Progenitor cell of endocrine pancreas (in vitro differentiated cells): Measurements from ENCODE around the gene SCD. TPM values are rescaled to one million over a fixed set of nuclear protein-coding genes. Genes with fewer than 3 reads are reported as not detected.

ENCODE experiments used
- DNase-seq: peaks from one replicate; pipeline ENCODE4 v3.0.0; 2021; ENCODE audit warnings: low spot score; ENCODE audit not compliant: unreplicated experiment
- H3K27ac Mint-ChIP-seq: 2 replicates; pipeline ENCODE4 v1.8.0; 2021; ENCODE audit warnings: mild to moderate bottlenecking, moderate library complexity, mixed read lengths
- H3K27me3 Mint-ChIP-seq: 2 replicates; pipeline ENCODE4 v1.8.0; 2021; ENCODE audit warnings: mixed read lengths
- H3K36me3 Mint-ChIP-seq: 2 replicates; pipeline ENCODE4 v1.8.0; 2022; ENCODE audit warnings: mixed read lengths; ENCODE audit not compliant: insufficient read depth
- H3K4me1 Mint-ChIP-seq: 2 replicates; pipeline ENCODE4 v1.8.0; 2021; ENCODE audit warnings: low read depth, mixed read lengths
- H3K4me3 Mint-ChIP-seq: 2 replicates; pipeline ENCODE4 v1.8.0; 2021; ENCODE audit warnings: low read depth, mild to moderate bottlenecking, moderate library complexity, mixed read lengths
- H3K9me3 Mint-ChIP-seq: 2 replicates; pipeline ENCODE4 v1.8.0; 2021; ENCODE audit warnings: low read depth, mixed read lengths
- total RNA-seq: library from RNA; stranded (reverse); gene quantifications from 2 replicates; pipeline ENCODE4 v1.2.1, GENCODE V29; 2021
- TF ChIP-seq, protein P1 (sequence below): fragments of 200-600 bp; sonication (generic); IDR thresholded peaks from one replicate; pipeline ENCODE4 v1.5.0; 2021; ENCODE audit warnings: antibody characterized with exemption, mild to moderate bottlenecking; ENCODE audit not compliant: unreplicated experiment

SCD gene
- total RNA-seq, 1 donor from 2014 or later, result 281 TPM

DNA sequence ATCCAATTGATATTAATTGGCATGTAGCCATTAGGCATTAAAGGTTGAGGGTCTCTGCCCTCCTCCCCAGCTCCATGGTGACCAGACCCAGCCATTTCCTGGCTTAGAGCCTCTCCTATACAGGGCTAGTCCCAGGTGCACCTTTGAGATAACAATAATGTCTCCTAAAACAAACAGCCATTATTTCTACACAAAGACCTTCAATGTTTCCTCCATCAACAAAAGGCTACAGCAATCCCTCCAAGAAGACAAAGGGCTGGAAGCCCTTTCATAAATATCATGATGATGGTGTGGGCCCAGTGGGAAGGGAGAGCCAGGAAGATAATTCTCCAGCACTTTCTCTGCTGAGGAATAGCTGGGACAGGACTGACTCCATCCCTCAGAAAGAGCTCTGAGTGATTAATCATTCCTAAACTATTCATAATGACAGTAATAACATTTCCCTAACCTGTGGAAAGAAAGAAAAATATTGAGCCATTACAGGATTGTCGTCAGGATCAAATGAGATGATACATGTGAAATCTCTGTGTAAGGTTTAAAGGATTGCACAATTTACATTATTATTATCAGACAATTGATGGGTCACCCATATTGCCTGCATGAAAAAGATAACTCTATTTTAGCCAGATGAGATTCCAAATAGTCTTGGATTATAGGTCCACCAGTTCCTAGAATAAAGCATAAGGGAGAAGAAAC is 27.2 kb upstream of the SCD start:
- H3K27me3 Mint-ChIP-seq, result peaks cover 31% of the 10 kb centered on the region
- TF ChIP-seq, protein P1, sequence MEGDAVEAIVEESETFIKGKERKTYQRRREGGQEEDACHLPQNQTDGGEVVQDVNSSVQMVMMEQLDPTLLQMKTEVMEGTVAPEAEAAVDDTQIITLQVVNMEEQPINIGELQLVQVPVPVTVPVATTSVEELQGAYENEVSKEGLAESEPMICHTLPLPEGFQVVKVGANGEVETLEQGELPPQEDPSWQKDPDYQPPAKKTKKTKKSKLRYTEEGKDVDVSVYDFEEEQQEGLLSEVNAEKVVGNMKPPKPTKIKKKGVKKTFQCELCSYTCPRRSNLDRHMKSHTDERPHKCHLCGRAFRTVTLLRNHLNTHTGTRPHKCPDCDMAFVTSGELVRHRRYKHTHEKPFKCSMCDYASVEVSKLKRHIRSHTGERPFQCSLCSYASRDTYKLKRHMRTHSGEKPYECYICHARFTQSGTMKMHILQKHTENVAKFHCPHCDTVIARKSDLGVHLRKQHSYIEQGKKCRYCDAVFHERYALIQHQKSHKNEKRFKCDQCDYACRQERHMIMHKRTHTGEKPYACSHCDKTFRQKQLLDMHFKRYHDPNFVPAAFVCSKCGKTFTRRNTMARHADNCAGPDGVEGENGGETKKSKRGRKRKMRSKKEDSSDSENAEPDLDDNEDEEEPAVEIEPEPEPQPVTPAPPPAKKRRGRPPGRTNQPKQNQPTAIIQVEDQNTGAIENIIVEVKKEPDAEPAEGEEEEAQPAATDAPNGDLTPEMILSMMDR, result no peak
- no peaks in the 10 kb centered on the region for H3K36me3 Mint-ChIP-seq
- H3K27ac Mint-ChIP-seq, result no peak overlapping the region
- DNase-seq, result no peak
- H3K4me3 Mint-ChIP-seq, result no peak overlapping the region
- H3K9me3 Mint-ChIP-seq, result no peaks in the 10 kb centered on the region
- H3K4me1 Mint-ChIP-seq, result peaks cover 4% of the 10 kb centered on the region

DNA sequence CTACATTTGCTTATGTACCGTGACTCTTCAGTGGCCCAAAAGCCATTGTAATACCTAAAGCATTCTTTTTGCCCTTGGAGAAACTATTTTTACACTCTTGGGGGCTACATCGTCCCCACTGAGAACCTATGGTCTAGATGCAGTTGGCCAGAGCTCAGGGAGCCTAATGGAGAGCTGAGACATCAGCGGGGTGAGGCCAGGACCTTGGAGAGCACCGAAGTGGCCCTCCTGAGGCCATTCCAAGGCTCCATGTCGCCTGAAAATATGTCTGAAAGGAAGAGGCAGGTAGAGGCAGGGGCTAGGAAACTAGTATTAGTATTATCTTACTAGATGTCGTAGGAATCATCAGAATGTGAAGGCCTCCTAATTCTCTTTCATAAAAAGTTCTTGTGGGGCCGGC is 21.9 kb upstream of the SCD start:
- DNase-seq, result peak; percentile 38
- H3K27me3 Mint-ChIP-seq, result peaks cover 50% of the 10 kb centered on the region
- H3K27ac Mint-ChIP-seq, result no peak overlapping the region
- TF ChIP-seq, protein P1, result no peak
- H3K9me3 Mint-ChIP-seq, result no peaks in the 10 kb centered on the region
- H3K4me3 Mint-ChIP-seq, result no peak overlapping the region
- H3K36me3 Mint-ChIP-seq, result no peaks in the 10 kb centered on the region
- H3K4me1 Mint-ChIP-seq, result no peaks in the 10 kb centered on the region

DNA sequence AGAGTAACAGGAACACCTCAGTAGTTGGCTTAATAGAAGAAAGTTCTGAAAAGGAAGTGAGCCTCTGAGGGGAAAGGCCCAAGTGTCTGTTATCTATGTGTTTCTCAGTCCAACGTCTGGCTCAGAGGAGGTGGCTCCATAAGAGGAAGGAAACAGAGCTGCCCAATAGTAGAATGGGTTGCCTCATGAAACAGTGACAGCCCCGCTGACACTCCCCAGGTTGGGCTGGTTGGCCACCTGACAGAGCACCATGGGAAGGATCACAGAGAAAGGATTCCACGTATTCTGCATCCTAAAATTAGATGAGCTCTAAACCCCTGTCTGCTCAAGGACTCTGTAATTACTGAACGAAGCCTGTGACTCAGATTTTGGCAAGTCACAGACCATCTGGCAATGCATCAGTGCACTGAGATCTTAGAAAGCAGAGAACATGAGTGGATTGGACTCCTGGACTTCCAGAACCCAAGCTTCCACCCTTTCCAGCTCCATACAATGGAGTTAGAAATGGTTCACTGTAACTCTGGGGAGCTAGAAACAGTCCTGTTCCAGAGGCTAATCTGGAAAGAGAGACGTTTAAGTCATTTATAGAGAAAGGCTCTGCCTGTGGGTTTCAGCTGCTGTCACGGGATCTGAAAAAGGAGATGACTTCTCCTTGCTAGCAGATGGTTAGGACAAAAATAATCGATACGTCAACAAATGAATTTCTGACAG is 19.9 kb upstream of the SCD start:
- peaks cover 66% of the 10 kb centered on the region for H3K27me3 Mint-ChIP-seq

DNA sequence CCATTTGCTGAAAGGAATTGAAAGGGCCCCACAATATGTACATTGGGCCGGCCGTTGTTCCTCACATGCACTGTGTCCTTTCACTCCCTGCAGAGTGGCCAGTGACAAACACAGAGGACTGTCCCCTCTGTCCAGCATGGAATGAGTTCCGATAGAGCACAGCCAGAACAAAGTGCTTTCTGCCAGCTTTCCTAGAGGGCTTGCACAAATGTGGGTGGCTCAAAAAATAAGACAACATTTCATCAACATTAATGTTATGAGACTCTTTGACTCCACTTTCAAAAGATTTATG is 19.4 kb upstream of the SCD start:
- Mint-ChIP-seq H3K4me1 (no peaks in the 10 kb centered on the region), H3K27me3 (peaks cover 66% of the 10 kb centered on the region), H3K27ac (no peak overlapping the region), H3K9me3 (no peaks in the 10 kb centered on the region), H3K4me3 (no peak overlapping the region), H3K36me3 (no peaks in the 10 kb centered on the region)
- TF ChIP-seq, protein P1, result no peak
- DNase-seq, result no peak

More for the DNA sequence above, 19.9 kb upstream of the SCD start:
- Mint-ChIP-seq H3K36me3 (no peaks in the 10 kb centered on the region), H3K4me1 (no peaks in the 10 kb centered on the region), H3K27ac (no peak overlapping the region), H3K9me3 (no peaks in the 10 kb centered on the region), H3K4me3 (no peak overlapping the region)
- TF ChIP-seq, protein P1, result no peak
- DNase-seq, result no peak

DNA sequence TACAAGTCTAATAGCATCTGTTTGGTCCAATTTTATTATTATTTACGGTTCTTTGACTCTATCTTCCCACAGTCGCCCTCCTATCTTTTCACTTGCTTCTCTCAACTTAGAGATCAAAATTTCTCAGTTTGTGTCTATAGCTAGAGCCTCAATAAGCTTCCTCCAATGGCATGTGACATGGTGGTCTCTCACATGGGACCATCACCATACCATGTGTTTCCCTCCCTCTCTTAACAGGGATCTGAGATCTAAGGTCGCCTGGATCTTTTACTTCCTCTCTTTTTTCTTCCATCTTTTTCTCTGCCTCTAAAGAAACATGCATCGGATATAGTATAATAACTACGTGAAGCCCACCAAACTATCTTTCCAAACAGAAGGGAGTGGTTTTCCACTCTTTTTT is 18.8 kb upstream of the SCD start:
- TF ChIP-seq, protein P1, result no peak
- no peaks in the 10 kb centered on the region for H3K4me1 Mint-ChIP-seq
- H3K9me3 Mint-ChIP-seq, result no peaks in the 10 kb centered on the region
- no peak overlapping the region for H3K27ac Mint-ChIP-seq
- no peaks in the 10 kb centered on the region for H3K36me3 Mint-ChIP-seq
- no peak for DNase-seq
- H3K27me3 Mint-ChIP-seq, result peaks cover 69% of the 10 kb centered on the region
- H3K4me3 Mint-ChIP-seq, result no peak overlapping the region
